ENCODE measurements around the gene PLA2G4A.

DNA sequence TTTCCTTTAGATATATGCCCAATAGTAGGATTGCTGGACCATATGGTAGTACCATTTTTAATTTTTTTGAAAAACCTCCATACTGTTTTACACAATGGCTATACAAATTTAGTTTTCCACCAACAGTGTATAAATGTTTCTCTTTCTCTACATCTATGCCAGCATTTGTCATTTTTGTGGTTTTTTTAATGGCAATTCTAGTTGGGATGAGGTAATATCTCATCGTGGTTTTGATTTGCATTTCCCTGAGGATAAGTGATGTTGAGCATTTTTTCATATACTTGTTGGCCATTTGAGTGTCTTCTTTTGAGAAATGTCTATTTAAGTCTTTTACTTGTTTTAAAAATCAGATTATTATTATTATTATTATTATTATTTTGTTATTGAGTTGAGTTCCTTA lies 35.5 kb downstream of the PLA2G4A start:
- TF ChIP-seq, protein P1, sequence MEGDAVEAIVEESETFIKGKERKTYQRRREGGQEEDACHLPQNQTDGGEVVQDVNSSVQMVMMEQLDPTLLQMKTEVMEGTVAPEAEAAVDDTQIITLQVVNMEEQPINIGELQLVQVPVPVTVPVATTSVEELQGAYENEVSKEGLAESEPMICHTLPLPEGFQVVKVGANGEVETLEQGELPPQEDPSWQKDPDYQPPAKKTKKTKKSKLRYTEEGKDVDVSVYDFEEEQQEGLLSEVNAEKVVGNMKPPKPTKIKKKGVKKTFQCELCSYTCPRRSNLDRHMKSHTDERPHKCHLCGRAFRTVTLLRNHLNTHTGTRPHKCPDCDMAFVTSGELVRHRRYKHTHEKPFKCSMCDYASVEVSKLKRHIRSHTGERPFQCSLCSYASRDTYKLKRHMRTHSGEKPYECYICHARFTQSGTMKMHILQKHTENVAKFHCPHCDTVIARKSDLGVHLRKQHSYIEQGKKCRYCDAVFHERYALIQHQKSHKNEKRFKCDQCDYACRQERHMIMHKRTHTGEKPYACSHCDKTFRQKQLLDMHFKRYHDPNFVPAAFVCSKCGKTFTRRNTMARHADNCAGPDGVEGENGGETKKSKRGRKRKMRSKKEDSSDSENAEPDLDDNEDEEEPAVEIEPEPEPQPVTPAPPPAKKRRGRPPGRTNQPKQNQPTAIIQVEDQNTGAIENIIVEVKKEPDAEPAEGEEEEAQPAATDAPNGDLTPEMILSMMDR (conservative IDR thresholded peaks at IDR 0.05 in 1 of 2, IDR thresholded peaks at IDR 0.05 in 1 of 2; ENCODE audit: extremely low read depth in 1 of 2, insufficient read depth in 1 of 2, low read depth in 1 of 2, low read length in 2 of 2): no peak
- TF ChIP-seq EZH2 (IDR thresholded peaks at IDR 0.05; ENCODE audit: borderline replicate concordance, low read length): no peak

Data from mammary epithelial cell (primary cell).